Right ventricle myocardium inferior (tissue), 1 donor: Measurements from ENCODE around the gene INTS3. TPM values are rescaled to one million over a fixed set of nuclear protein-coding genes. Genes with fewer than 3 reads are reported as not detected.

ENCODE experiments used
- ATAC-seq: fragments of 200-7000 bp; cut with Tn5 transposase; one replicate; pipeline ENCODE4 v1.9.1; 2020; ENCODE audit warnings: mild to moderate bottlenecking, moderate library complexity
- DNase-seq: peaks from one replicate; pipeline ENCODE4 v3.0.0; 2021; ENCODE audit errors: missing footprints
- intact Hi-C: fragments of 100-400 bp; cut with DNase I; formaldehyde crosslinking; loops from one replicate; pipeline ENCODE4 v1.11.0; 2022
- total RNA-seq: library from RNA; stranded (reverse); fragmentation: NEBNext Ultra II Directional; extraction: Animal tissue kit (Norgen Biotek cat#: 25700); gene quantifications from one replicate; pipeline ENCODE4 v1.2.1, GENCODE V29; 2021
- donor health status: DM: no; HTN: yes; CAD: no; lungs with severe emphysema.

The INTS3 gene
- total RNA-seq, 1 donor from 2014 or later = 33.0 TPM

GRCh38 chr1:153790313-153790965 is 62.6 kb downstream of the INTS3 start:
- intact Hi-C loops = no loop called here
- DNase-seq = peak; percentile 91
- peak; percentile 93 for ATAC-seq

- intact Hi-C loops = no loop called here
- no peak for DNase-seq
- peak; percentile 37 for ATAC-seq
These were observed 63.3 kb downstream of the INTS3 start for GRCh38 chr1:153790966-153791647.

GRCh38 chr1:153791648-153792253 is 63.9 kb downstream of the INTS3 start:
- DNase-seq = no peak
- intact Hi-C loops = no loop called here
- ATAC-seq = no peak

- no peak for DNase-seq
- intact Hi-C loops = no loop called here
- no peak for ATAC-seq
These were observed 64.8 kb downstream of the INTS3 start for GRCh38 chr1:153792631-153793041.

- DNase-seq = no peak
- ATAC-seq = no peak
- intact Hi-C loops = no loop called here
These were observed 65.6 kb downstream of the INTS3 start for GRCh38 chr1:153793261-153793972.

- intact Hi-C loops = no loop called here
- ATAC-seq (no peak), DNase-seq (no peak)
These were observed 66.2 kb downstream of the INTS3 start for GRCh38 chr1:153793973-153794615.

- ATAC-seq (no peak), DNase-seq (no peak)
- intact Hi-C loops = loop anchor here (5.0 kb wide), 1 partner anchor 163 kb away; the partner anchor contains the start of gene CRTC2
These were observed 66.9 kb downstream of the INTS3 start for GRCh38 chr1:153794624-153795329.

GRCh38 chr1:153795330-153795837 is 67.5 kb downstream of the INTS3 start:
- intact Hi-C loops = loop anchor here (5.0 kb wide), 1 partner anchor 162 kb away; the partner anchor contains the start of gene CRTC2

GRCh38 chr1:153795934-153796785 is 68.3 kb downstream of the INTS3 start:
- intact Hi-C loops = loop anchor here (5.0 kb wide), 1 partner anchor 161 kb away; the partner anchor contains the start of gene CRTC2
- ATAC-seq (no peak), DNase-seq (no peak)

More at GRCh38 chr1:153795330-153795837, 67.5 kb downstream of the INTS3 start:
- ATAC-seq = no peak
- DNase-seq = no peak

- intact Hi-C loops = loop anchor here (1.0 to 5.0 kb wide), 2 partner anchors 160 to 189 kb away; partner anchors contain the start of genes CRTC2 and RAB13
- DNase-seq (no peak), ATAC-seq (peak; percentile 66)
These were observed 69.2 kb downstream of the INTS3 start for GRCh38 chr1:153796786-153797659.

GRCh38 chr1:153798468-153798780 is 70.6 kb downstream of the INTS3 start:
- intact Hi-C loops = loop anchor here (5.0 kb wide), 1 partner anchor 159 kb away; the partner anchor contains the start of gene CRTC2
- no peak for ATAC-seq
- DNase-seq = no peak

GRCh38 chr1:153799016-153799415 is 71.2 kb downstream of the INTS3 start:
- ATAC-seq (no peak), DNase-seq (no peak)
- intact Hi-C loops = loop anchor here (5.0 kb wide), 1 partner anchor 158 kb away; the partner anchor contains the start of gene CRTC2

GRCh38 chr1:153799566-153800465 is 72.0 kb downstream of the INTS3 start:
- DNase-seq (no peak), ATAC-seq (no peak)
- intact Hi-C loops = loop anchor here (5.0 kb wide), 1 partner anchor 157 kb away; the partner anchor contains the start of gene CRTC2

GRCh38 chr1:153800516-153800915 is 72.7 kb downstream of the INTS3 start:
- ATAC-seq (no peak), DNase-seq (no peak)
- intact Hi-C loops = no loop called here

- intact Hi-C loops = no loop called here
- DNase-seq (no peak), ATAC-seq (no peak)
These were observed 73.3 kb downstream of the INTS3 start for GRCh38 chr1:153801028-153801625.
